ENCODE results near the gene LRP10. TPM values are rescaled to one million over a fixed set of nuclear protein-coding genes. Genes with fewer than 3 reads are reported as not detected.

LRP10 gene
- total and polyA plus RNA-seq, 2 donors (not counting 1 experiment from before 2014, with no cell fraction given): 99.7 to 120 TPM

DNA sequence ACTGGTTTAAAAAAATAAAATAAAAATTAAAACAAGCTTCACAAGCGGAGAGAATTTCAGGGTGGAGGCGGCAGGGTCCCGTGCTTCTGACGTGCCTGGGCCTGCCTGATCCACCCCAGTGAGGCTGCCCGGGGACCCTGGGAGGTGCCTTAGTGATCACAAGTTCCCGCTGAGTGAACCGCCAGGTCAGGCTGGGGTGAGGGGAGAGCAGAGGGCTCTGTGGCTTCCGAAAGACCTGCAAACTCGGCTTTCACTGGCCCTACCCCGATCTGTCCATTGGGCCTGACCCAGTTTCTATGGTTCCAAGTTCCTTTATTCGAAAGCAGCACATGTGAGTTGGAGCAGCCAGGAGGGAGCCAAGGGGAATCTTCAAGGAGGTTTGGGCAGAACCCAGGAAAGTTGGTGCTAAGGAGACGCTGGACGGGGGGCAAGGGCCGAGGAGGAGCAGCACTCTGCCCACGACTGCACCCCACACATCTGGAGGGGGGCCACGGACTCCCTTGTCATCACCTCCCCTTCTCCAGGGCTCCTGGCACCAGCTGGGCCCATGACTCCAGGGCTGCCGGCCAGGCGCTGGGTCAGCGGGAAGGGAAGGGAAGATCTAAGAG, 22.2 kb upstream of the LRP10 start:
- Mint-ChIP-seq H3K27me3 (peaks cover 10% of the 10 kb centered on the region), H3K27ac (no peak overlapping the region), H3K4me1 (peaks cover 6% of the 10 kb centered on the region), H3K9me3 (ENCODE audit: insufficient read depth) (no peaks in the 10 kb centered on the region), H3K4me3 (no peak overlapping the region)
- no peak for ATAC-seq (ENCODE audit: low read depth)
- Histone ChIP-seq H3K9ac (ENCODE audit: low read length) (no peak overlapping the region), H2AFZ (ENCODE audit: insufficient read depth, low read depth, low read length, poor library complexity, severe bottlenecking) (no peak overlapping the region), H3K27ac (ENCODE audit: low read length in 2 of 2) (no peak overlapping the region), H3K4me1 (ENCODE audit: control insufficient read depth in 2 of 2, insufficient read depth in 2 of 2, low read length in 2 of 2) (peaks cover 0 to 8% of the 10 kb centered on the region in 2 donors), H3K4me2 (replicated peaks; ENCODE audit: low read depth, low read length, poor library complexity, severe bottlenecking) (no peak overlapping the region), H3K4me3 (ENCODE audit: control extremely low read depth in 1 of 5, extremely low read depth in 1 of 5, insufficient read depth in 1 of 5, low read depth in 2 of 5, low read length in 4 of 5) (no peak overlapping the region), H4K20me1 (ENCODE audit: control insufficient read depth, insufficient read depth, low read length, poor library complexity, severe bottlenecking) (no peaks in the 10 kb centered on the region), H3K79me2 (ENCODE audit: control insufficient read depth, insufficient read depth, low read length) (no peaks in the 10 kb centered on the region), H3K27me3 (replicated peaks in 1 of 4; ENCODE audit: control extremely low read depth in 1 of 4, control insufficient read depth in 3 of 4, insufficient read depth in 4 of 4, low read length in 3 of 4) (peaks cover 0 to 19% (median 0%) of the 10 kb centered on the region in 4 experiments), H3K36me3 (replicated peaks in 1 of 2; ENCODE audit: control extremely low read depth in 1 of 2, control insufficient read depth in 1 of 2, extremely low read depth in 1 of 2, insufficient read depth in 2 of 2, low read length in 1 of 2) (no peaks in the 10 kb centered on the region), H3K9me3 (ENCODE audit: control extremely low read depth in 1 of 3, control insufficient read depth in 2 of 3, insufficient read depth in 1 of 3, low read length in 2 of 3) (no peaks in the 10 kb centered on the region)
- TF ChIP-seq CTCF (IDR thresholded peaks at IDR 0.05): no peak
- no peak for TF ChIP-seq EZH2 (IDR thresholded peaks at IDR 0.05; ENCODE audit: borderline replicate concordance, insufficient read depth, low read depth, low read length, poor library complexity, severe bottlenecking)
- ChIA-PET CTCF (interaction anchor here (0.8 to 12.0 kb wide), 10 partner anchors 10 to 360 kb away, joined by 3 to 207 read pairs (median 34); partner anchors contain the start of genes MMP14, MRPL52 and OXA1L), POLR2A (interaction anchor here (0.6 kb wide), 1 partner anchor 306 kb away, joined by 8 read pairs; no protein-coding TSS in a partner anchor)
- DNase-seq: no peak
- intact Hi-C loops (cut with micrococcal nuclease): no loop called here
- WGBS (ENCODE audit: insufficient coverage): 95% methylated on average over 14 of the region's 19 CpGs
